ENCODE data around the gene RELN. TPM values are rescaled to one million over a fixed set of nuclear protein-coding genes. Genes with fewer than 3 reads are reported as not detected.

RELN gene
- total RNA-seq, 2 experiments from 2014 or later, result not detected

- H3K27me3 Mint-ChIP-seq, result peaks cover 23% of the 10 kb centered on the region
- ChIA-PET POLR2A (no interaction called here), CTCF (no interaction called here)
- Histone ChIP-seq H3K9me3 (ENCODE audit: control insufficient read depth in 1 of 2, insufficient read depth in 1 of 2, low read length in 2 of 2) (peaks cover 0 to 4% of the 10 kb centered on the region in 2 experiments), H3K27me3 (ENCODE audit: control insufficient read depth in 1 of 2, insufficient read depth in 2 of 2, low read length in 2 of 2) (no peaks in the 10 kb centered on the region), H3K36me3 (ENCODE audit: insufficient read depth, low read length) (no peaks in the 10 kb centered on the region), H3K27ac (ENCODE audit: low read depth in 1 of 2, low read length in 2 of 2) (no peak overlapping the region), H3K4me1 (ENCODE audit: insufficient read depth, low read length) (no peaks in the 10 kb centered on the region), H3K4me3 (ENCODE audit: low read length) (no peak overlapping the region)
- TF ChIP-seq CTCF (IDR thresholded peaks at IDR 0.05), result no peak
- DNase-seq, result no peak
- no peak for ATAC-seq (ENCODE audit: poor library complexity)
- peaks cover 5% of the 10 kb centered on the region for H3K9me3 Mint-ChIP-seq
- no peak overlapping the region for H3K4me3 Mint-ChIP-seq
- no peaks in the 10 kb centered on the region for H3K4me1 Mint-ChIP-seq (ENCODE audit: low read depth)
- H3K27ac Mint-ChIP-seq, result no peak overlapping the region
- H3K36me3 Mint-ChIP-seq (ENCODE audit: low read depth), result no peaks in the 10 kb centered on the region
- intact Hi-C loops (cut with DNase I, micrococcal nuclease), result no loop called here
These were observed 45.2 kb upstream of the RELN start for GRCh38 chr7:104034679-104035078.

GRCh38 chr7:104033837-104034236 is 44.4 kb upstream of the RELN start:
- no peak overlapping the region for H3K27ac Mint-ChIP-seq
- intact Hi-C loops (cut with DNase I, micrococcal nuclease), result no loop called here

GRCh38 chr7:104032486-104032885 is 43.0 kb upstream of the RELN start:
- no peak overlapping the region for H3K27ac ChIP-seq (ENCODE audit: low read depth in 1 of 2, low read length in 2 of 2)
- POLR2A ChIA-PET, result no interaction called here
- no peaks in the 10 kb centered on the region for H3K4me1 Mint-ChIP-seq (ENCODE audit: low read depth)
- H3K27me3 Mint-ChIP-seq, result peaks cover 19% of the 10 kb centered on the region
- H3K36me3 ChIP-seq (ENCODE audit: insufficient read depth, low read length), result no peaks in the 10 kb centered on the region
- no peak overlapping the region for H3K4me3 Mint-ChIP-seq
- H3K27ac Mint-ChIP-seq, result no peak overlapping the region
- H3K9me3 Mint-ChIP-seq, result peaks cover 5% of the 10 kb centered on the region
- no peaks in the 10 kb centered on the region for H3K36me3 Mint-ChIP-seq (ENCODE audit: low read depth)
- CTCF ChIA-PET, result no interaction called here
- peaks cover 0 to 4% of the 10 kb centered on the region in 2 experiments for H3K9me3 ChIP-seq (ENCODE audit: control insufficient read depth in 1 of 2, insufficient read depth in 1 of 2, low read length in 2 of 2)
- DNase-seq, result no peak
- no peak for TF ChIP-seq CTCF (IDR thresholded peaks at IDR 0.05)
- H3K4me1 ChIP-seq (ENCODE audit: insufficient read depth, low read length), result no peaks in the 10 kb centered on the region
- intact Hi-C loops (cut with DNase I, micrococcal nuclease), result no loop called here
- no peak overlapping the region for H3K4me3 ChIP-seq (ENCODE audit: low read length)
- ATAC-seq (ENCODE audit: poor library complexity), result no peak
- H3K27me3 ChIP-seq (ENCODE audit: control insufficient read depth in 1 of 2, insufficient read depth in 2 of 2, low read length in 2 of 2), result no peaks in the 10 kb centered on the region

More at GRCh38 chr7:104033837-104034236, 44.4 kb upstream of the RELN start:
- H3K4me3 ChIP-seq (ENCODE audit: low read length), result no peak overlapping the region
- ChIA-PET POLR2A (no interaction called here), CTCF (no interaction called here)
- H3K9me3 ChIP-seq (ENCODE audit: control insufficient read depth in 1 of 2, insufficient read depth in 1 of 2, low read length in 2 of 2), result peaks cover 0 to 4% of the 10 kb centered on the region in 2 experiments
- no peaks in the 10 kb centered on the region for H3K27me3 ChIP-seq (ENCODE audit: control insufficient read depth in 1 of 2, insufficient read depth in 2 of 2, low read length in 2 of 2)
- Mint-ChIP-seq H3K27me3 (peaks cover 23% of the 10 kb centered on the region), H3K4me1 (ENCODE audit: low read depth) (no peaks in the 10 kb centered on the region), H3K4me3 (no peak overlapping the region), H3K36me3 (ENCODE audit: low read depth) (no peaks in the 10 kb centered on the region), H3K9me3 (peaks cover 5% of the 10 kb centered on the region)
- no peak for TF ChIP-seq CTCF (IDR thresholded peaks at IDR 0.05)
- ATAC-seq (ENCODE audit: poor library complexity) (no peak), DNase-seq (no peak)
- H3K4me1 ChIP-seq (ENCODE audit: insufficient read depth, low read length), result no peaks in the 10 kb centered on the region
- no peak overlapping the region for H3K27ac ChIP-seq (ENCODE audit: low read depth in 1 of 2, low read length in 2 of 2)
- no peaks in the 10 kb centered on the region for H3K36me3 ChIP-seq (ENCODE audit: insufficient read depth, low read length)

Measured in CD4-positive, alpha-beta T cell (primary cell).